ENCODE results near the gene ATOH8.

Gene ATOH8

DNA sequence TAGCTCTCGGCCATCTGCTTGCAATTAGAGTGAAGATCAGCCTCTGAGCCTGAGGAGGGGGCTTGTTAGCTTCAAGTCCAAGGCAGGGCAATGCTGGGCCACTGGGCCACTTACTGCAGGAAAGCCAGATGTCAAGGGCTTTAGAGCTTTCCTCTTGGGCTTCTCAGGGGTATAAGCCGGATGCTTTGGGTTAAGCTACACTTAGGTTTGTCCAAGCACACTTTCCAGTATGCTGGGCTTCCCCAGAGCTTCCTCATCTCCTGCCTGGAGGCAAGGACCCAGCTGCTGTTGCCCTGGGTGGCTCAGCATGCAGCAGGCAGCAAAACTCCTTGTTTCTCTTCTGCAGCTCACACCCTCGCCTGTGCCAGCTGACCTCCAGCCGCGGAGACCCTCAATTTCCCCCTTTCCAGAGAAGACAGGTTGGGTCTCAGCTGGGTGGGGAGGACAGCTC is 29.0 kb upstream of the ATOH8 start:
- intact Hi-C loops (cut with micrococcal nuclease) = no loop called here
- Mint-ChIP-seq H3K36me3 (ENCODE audit: low read depth) (no peaks in the 10 kb centered on the region), H3K27me3 (peaks cover 8% of the 10 kb centered on the region), H3K4me3 (no peak overlapping the region), H3K27ac (peak overlapping the region; percentile 37), H3K9me3 (no peaks in the 10 kb centered on the region), H3K4me1 (ENCODE audit: low read depth) (peaks cover 55% of the 10 kb centered on the region)

GRCh38 chr2:85725451-85725850 is 28.3 kb upstream of the ATOH8 start:
- Mint-ChIP-seq H3K4me1 (ENCODE audit: low read depth) (peaks cover 48% of the 10 kb centered on the region), H3K9me3 (no peaks in the 10 kb centered on the region), H3K4me3 (no peak overlapping the region), H3K36me3 (ENCODE audit: low read depth) (no peaks in the 10 kb centered on the region), H3K27ac (no peak overlapping the region), H3K27me3 (peaks cover 7% of the 10 kb centered on the region)
- intact Hi-C loops (cut with micrococcal nuclease) = no loop called here

- Mint-ChIP-seq H3K27ac (no peak overlapping the region), H3K27me3 (peaks cover 7% of the 10 kb centered on the region), H3K9me3 (no peaks in the 10 kb centered on the region), H3K36me3 (ENCODE audit: low read depth) (no peaks in the 10 kb centered on the region), H3K4me1 (ENCODE audit: low read depth) (peaks cover 56% of the 10 kb centered on the region), H3K4me3 (no peak overlapping the region)
- intact Hi-C loops (cut with micrococcal nuclease) = loop anchor here (2.0 kb wide), 1 partner anchor 27 kb away; no protein-coding TSS in a partner anchor
Observed at GRCh38 chr2:85727798-85728197, 26.0 kb upstream of the ATOH8 start.

GRCh38 chr2:85728342-85728741 is 25.4 kb upstream of the ATOH8 start:
- Mint-ChIP-seq H3K9me3 (no peaks in the 10 kb centered on the region), H3K36me3 (ENCODE audit: low read depth) (no peaks in the 10 kb centered on the region), H3K27me3 (peaks cover 7% of the 10 kb centered on the region), H3K4me1 (ENCODE audit: low read depth) (peaks cover 53% of the 10 kb centered on the region), H3K4me3 (no peak overlapping the region), H3K27ac (no peak overlapping the region)
- intact Hi-C loops (cut with micrococcal nuclease) = loop anchor here (2.0 kb wide), 1 partner anchor 26 kb away; no protein-coding TSS in a partner anchor

DNA sequence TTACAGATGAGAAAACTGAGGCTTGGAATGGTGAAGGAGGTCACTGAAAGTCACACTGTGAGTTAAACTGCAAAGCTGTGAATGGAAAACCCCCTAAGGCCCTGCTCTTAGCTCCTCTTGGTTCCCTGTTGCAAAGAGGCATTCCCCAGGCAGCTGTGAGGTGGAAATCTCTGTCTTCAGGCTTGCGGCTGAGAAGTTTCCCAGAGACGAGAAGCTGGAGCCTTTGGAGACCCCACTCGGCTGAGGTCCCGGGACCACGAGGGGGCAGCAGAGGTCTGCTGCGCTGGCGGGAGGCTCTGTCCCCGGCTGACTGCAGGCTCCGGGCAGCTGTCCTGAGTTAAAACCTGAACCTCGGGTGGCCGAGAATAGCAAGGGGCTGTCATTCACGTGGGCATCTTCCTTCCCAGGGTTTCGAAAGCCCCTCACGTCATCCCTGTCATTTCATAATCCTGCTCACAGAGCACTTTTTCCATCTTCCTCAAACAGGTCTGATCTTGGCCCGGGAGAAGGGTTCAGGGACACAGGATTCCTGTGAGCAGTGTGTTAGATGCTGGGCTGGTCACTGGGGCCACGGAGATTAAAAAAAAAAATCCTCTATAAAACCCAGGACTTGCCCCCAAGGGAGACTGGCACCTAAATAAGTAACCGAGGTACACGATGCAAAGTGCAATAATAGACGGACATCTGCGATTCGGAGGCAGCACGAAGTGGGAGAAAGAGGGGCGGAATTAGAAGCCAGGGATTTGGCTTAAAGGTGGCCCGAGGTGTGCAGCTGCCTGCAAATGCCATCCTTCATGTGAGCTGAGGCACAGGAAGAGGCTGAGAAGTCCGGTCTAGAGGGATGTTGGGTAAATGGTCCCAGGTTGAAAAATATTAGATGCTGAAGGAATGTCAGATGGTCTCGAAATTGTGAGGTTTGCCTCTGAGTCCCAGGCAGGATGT is 24.6 kb upstream of the ATOH8 start:
- Mint-ChIP-seq H3K4me1 (ENCODE audit: low read depth) (peaks cover 53% of the 10 kb centered on the region), H3K27ac (no peak overlapping the region), H3K27me3 (peaks cover 15% of the 10 kb centered on the region), H3K4me3 (no peak overlapping the region), H3K36me3 (ENCODE audit: low read depth) (no peaks in the 10 kb centered on the region), H3K9me3 (no peaks in the 10 kb centered on the region)
- intact Hi-C loops (cut with micrococcal nuclease) = loop anchor here (1.0 to 2.0 kb wide), 2 partner anchors 26 to 85 kb away; no protein-coding TSS in a partner anchor

DNA sequence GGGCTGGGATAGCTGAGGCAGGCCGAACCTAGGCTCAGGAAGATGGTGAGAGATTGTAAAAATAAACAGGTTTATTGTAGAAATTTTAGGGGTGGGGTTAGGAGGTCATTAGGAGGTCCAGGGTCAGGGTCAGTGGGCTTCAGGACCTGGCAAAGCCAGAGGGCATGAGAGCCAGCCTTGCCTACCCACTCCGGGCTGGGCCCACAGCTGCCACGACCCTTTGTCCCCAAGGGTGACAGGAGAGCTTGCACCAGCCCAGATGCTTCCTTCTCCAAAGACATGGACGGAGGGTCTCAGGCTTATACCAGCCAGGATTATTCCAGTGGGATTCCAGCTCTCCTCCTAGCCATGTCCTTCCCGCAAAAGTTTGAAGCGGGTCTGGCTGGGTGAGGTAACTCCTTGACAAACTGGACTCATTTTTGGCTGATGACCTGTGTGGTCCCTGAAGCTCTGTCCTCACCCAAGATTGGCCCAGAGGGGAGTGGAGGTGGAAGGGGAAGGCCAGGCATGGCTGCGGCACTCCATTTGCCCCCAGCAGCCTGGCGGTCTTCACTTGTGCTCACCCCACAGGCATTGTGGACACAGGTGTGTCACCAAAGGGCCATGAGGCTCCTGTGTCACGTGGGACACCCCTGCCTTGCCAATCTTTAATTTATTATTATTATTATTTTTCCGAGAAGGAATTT is 23.8 kb upstream of the ATOH8 start:
- no peak overlapping the region for H3K27ac Mint-ChIP-seq
- H3K36me3 Mint-ChIP-seq (ENCODE audit: low read depth) = no peaks in the 10 kb centered on the region
- intact Hi-C loops (cut with micrococcal nuclease) = loop anchor here (1.0 to 2.0 kb wide), 2 partner anchors 25 to 84 kb away; no protein-coding TSS in a partner anchor
- H3K9me3 Mint-ChIP-seq = no peaks in the 10 kb centered on the region
- peaks cover 49% of the 10 kb centered on the region for H3K4me1 Mint-ChIP-seq (ENCODE audit: low read depth)
- H3K4me3 Mint-ChIP-seq = no peak overlapping the region
- peaks cover 17% of the 10 kb centered on the region for H3K27me3 Mint-ChIP-seq

GRCh38 chr2:85730686-85731230 is 23.0 kb upstream of the ATOH8 start:
- intact Hi-C loops (cut with micrococcal nuclease) = no loop called here
- Mint-ChIP-seq H3K4me3 (no peak overlapping the region), H3K4me1 (ENCODE audit: low read depth) (peaks cover 43% of the 10 kb centered on the region)

GRCh38 chr2:85731606-85732005 is 22.2 kb upstream of the ATOH8 start:
- Mint-ChIP-seq H3K4me1 (ENCODE audit: low read depth) (peaks cover 44% of the 10 kb centered on the region), H3K27ac (no peak overlapping the region), H3K4me3 (no peak overlapping the region), H3K9me3 (no peaks in the 10 kb centered on the region), H3K36me3 (ENCODE audit: low read depth) (no peaks in the 10 kb centered on the region), H3K27me3 (peaks cover 18% of the 10 kb centered on the region)
- intact Hi-C loops (cut with micrococcal nuclease) = no loop called here

More at GRCh38 chr2:85730686-85731230, 23.0 kb upstream of the ATOH8 start:
- Mint-ChIP-seq H3K36me3 (ENCODE audit: low read depth) (no peaks in the 10 kb centered on the region), H3K27ac (no peak overlapping the region), H3K27me3 (peaks cover 17% of the 10 kb centered on the region), H3K9me3 (no peaks in the 10 kb centered on the region)

DNA sequence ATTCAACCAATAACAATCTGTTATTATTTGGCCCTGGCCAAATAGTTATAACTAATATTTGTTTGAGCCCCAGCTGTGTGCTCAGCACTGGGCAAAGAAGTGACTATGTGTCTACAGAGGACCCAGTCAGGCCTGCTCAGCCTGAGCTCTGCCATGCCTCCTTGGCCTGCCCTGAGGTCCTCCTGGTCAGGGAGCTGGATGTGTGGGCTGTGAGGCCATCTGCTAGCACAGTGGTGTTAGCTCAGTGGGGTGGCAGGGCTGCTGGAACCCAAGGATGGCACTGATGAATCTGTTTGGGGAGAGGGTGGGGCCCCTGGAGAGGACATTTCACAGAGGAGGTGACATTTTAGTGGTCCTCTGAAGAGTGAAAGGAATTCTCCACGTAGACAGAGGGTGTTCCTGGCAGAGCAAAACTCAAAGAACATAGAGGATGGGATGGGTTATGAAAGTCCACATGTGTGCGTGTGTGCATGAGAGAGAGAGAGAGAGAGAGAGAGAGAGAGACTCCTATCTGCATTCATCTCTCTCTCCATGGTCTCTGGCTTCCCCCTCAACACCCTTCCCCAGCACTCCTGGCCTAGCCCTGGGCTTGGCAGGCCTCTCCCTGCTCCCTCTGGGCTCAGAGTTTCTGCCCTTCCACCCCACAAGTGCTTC is 21.2 kb upstream of the ATOH8 start:
- Mint-ChIP-seq H3K36me3 (ENCODE audit: low read depth) (no peaks in the 10 kb centered on the region), H3K4me3 (no peak overlapping the region), H3K4me1 (ENCODE audit: low read depth) (peaks cover 48% of the 10 kb centered on the region), H3K27me3 (peaks cover 23% of the 10 kb centered on the region), H3K9me3 (no peaks in the 10 kb centered on the region), H3K27ac (peak overlapping the region; percentile 42)
- intact Hi-C loops (cut with micrococcal nuclease) = no loop called here

GRCh38 chr2:85733121-85733960 is 20.4 kb upstream of the ATOH8 start:
- peak overlapping the region; percentile 42 for H3K27ac Mint-ChIP-seq

DNA sequence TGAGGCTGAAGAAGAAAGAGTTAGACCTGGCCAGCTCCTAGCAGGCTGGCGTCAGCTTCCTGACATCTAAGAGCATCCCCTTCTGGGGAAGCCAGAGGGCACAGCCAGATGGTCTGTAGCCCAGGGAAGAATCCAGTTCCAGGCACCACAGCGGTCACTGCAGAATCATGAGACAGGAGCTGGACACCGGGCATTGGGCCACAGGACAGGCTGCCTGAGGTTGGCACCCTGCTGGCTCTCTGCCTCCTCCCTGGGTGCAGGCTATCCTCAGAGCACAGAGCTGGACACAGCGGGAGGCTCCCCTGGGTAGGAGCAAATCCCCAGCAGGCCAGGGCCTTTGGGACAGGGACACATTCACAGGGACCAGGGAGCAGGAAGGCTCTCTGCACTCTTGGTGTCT is 19.8 kb upstream of the ATOH8 start:
- intact Hi-C loops (cut with micrococcal nuclease) = no loop called here
- no peak overlapping the region for H3K27ac Mint-ChIP-seq
- H3K36me3 Mint-ChIP-seq (ENCODE audit: low read depth) = no peaks in the 10 kb centered on the region
- H3K4me3 Mint-ChIP-seq = no peak overlapping the region
- peaks cover 34% of the 10 kb centered on the region for H3K4me1 Mint-ChIP-seq (ENCODE audit: low read depth)
- no peaks in the 10 kb centered on the region for H3K9me3 Mint-ChIP-seq
- peaks cover 29% of the 10 kb centered on the region for H3K27me3 Mint-ChIP-seq

More at GRCh38 chr2:85733121-85733960, 20.4 kb upstream of the ATOH8 start:
- Mint-ChIP-seq H3K9me3 (no peaks in the 10 kb centered on the region), H3K36me3 (ENCODE audit: low read depth) (no peaks in the 10 kb centered on the region), H3K4me1 (ENCODE audit: low read depth) (peaks cover 40% of the 10 kb centered on the region), H3K4me3 (no peak overlapping the region), H3K27me3 (peaks cover 26% of the 10 kb centered on the region)
- intact Hi-C loops (cut with micrococcal nuclease) = no loop called here

- Mint-ChIP-seq H3K27me3 (peaks cover 29% of the 10 kb centered on the region), H3K36me3 (ENCODE audit: low read depth) (no peaks in the 10 kb centered on the region), H3K4me1 (ENCODE audit: low read depth) (peaks cover 29% of the 10 kb centered on the region), H3K27ac (no peak overlapping the region), H3K9me3 (no peaks in the 10 kb centered on the region), H3K4me3 (no peak overlapping the region)
- intact Hi-C loops (cut with micrococcal nuclease) = no loop called here
Observed at GRCh38 chr2:85734942-85735608, 18.7 kb upstream of the ATOH8 start.
